ENCODE data around the gene TOMM20L. TPM values are rescaled to one million over a fixed set of nuclear protein-coding genes. Genes with fewer than 3 reads are reported as not detected.
"Not testable (repeated sequence)": the region's sequence is repeated elsewhere in the genome, so short reads cannot be mapped to it uniquely, and the experiment has no call there.

TOMM20L gene
- not detected for total RNA-seq

GRCh38 chr14:58395812-58396788, at the start of gene TOMM20L:
Gene TOMM20L, plus strand, starts transcription at chr14:58395930. Its CDS starts 28 bp downstream, at chr14:58395958.
- Histone ChIP-seq H3K27ac (peak within 1 kb of the TSS; percentile 81), H3K9me3 (no peaks in the 10 kb centered on the region), H3K27me3 (no peaks in the 10 kb centered on the region), H3K4me1 (peaks cover 14% of the 10 kb centered on the region), H3K4me3 (peak within 1 kb of the TSS; percentile 60 to 65), H3K36me3 (no peaks in the 10 kb centered on the region)
- intact Hi-C loops (cut with DNase I): loop anchor here (10.0 kb wide), 1 partner anchor 301 kb away; no protein-coding TSS in a partner anchor
- TF ChIP-seq CTCF (IDR thresholded peaks at IDR 0.05): peak; percentile 53 to 96 (median 77)
- TF ChIP-seq POLR2AphosphoS5 (IDR thresholded peaks at IDR 0.05; ENCODE audit: insufficient read depth in 1 of 2, low read depth in 1 of 2): peak in 1 of 2 donors; percentile 28
- TF ChIP-seq POLR2A (IDR thresholded peaks at IDR 0.05): no peak
- DNase-seq (ENCODE audit: extremely low spot score in 2 of 2): no peak

GRCh38 chr14:58353516-58354299, 42.0 kb upstream of the TOMM20L start:
- H3K9me3 ChIP-seq: no peaks in the 10 kb centered on the region
- peaks cover 0 to 25% of the 10 kb centered on the region in 2 donors for H3K36me3 ChIP-seq
- no peak for TF ChIP-seq POLR2A (IDR thresholded peaks at IDR 0.05)
- TF ChIP-seq CTCF (IDR thresholded peaks at IDR 0.05): no peak
- TF ChIP-seq POLR2AphosphoS5 (IDR thresholded peaks at IDR 0.05; ENCODE audit: insufficient read depth in 1 of 2, low read depth in 1 of 2): no peak
- DNase-seq (ENCODE audit: extremely low spot score in 2 of 2): no peak
- H3K27me3 ChIP-seq: no peaks in the 10 kb centered on the region
- peak overlapping the region; percentile 4 for H3K27ac ChIP-seq
- peak overlapping the region in 1 of 2 donors; percentile 3 for H3K4me3 ChIP-seq
- intact Hi-C loops (cut with DNase I): no loop called here
- peaks cover 17% of the 10 kb centered on the region for H3K4me1 ChIP-seq

DNA sequence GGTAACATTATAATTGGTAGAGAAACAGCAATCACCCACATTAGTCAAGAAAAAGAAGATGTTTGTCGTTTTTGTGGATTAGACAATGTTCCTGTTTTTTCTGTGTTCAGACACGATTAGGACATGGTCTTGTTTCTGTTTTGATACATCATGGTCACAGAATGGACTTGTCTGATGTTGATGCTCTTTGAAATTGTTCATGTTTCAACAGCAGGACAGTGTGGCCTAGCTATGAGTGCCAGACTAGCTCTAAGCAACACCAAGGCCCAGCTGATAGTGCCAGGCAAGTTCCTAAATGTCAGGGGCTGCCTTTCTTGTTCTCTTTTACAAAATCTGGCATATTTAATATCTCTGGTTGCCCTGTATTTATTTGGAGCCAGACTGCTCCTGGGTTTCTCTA, 40.9 kb upstream of the TOMM20L start:
- intact Hi-C loops (cut with DNase I): no loop called here
- H3K36me3 ChIP-seq: peaks cover 0 to 20% of the 10 kb centered on the region in 2 donors
- no peak overlapping the region for H3K27ac ChIP-seq
- peaks cover 17% of the 10 kb centered on the region for H3K4me1 ChIP-seq
- no peak for DNase-seq (ENCODE audit: extremely low spot score in 2 of 2)
- TF ChIP-seq POLR2A (IDR thresholded peaks at IDR 0.05) (no peak), POLR2AphosphoS5 (IDR thresholded peaks at IDR 0.05; ENCODE audit: insufficient read depth in 1 of 2, low read depth in 1 of 2) (no peak), CTCF (IDR thresholded peaks at IDR 0.05) (no peak)
- no peaks in the 10 kb centered on the region for H3K27me3 ChIP-seq
- H3K9me3 ChIP-seq: no peaks in the 10 kb centered on the region
- no peak overlapping the region for H3K4me3 ChIP-seq

DNA sequence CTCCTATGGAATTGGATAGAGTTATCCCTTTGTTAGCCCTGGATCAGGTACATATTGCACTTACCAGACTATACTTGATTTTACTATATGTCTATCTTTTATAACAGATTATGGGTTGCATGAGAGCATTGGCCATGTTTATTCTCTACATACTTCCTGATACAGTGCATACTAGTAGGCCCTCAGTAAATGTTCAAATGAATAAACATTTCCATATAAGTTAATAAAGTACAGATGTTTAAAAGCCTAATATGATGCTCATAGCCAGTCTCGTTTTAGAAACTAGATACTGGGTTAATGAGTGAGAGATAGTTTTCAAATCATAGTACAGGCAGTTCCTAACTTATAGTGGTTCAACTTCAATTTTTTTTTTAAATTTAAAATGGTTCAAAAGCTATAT, 39.5 kb upstream of the TOMM20L start:
- no peak overlapping the region for H3K27ac ChIP-seq
- H3K4me1 ChIP-seq: peaks cover 17% of the 10 kb centered on the region
- no peak overlapping the region for H3K4me3 ChIP-seq
- H3K9me3 ChIP-seq: no peaks in the 10 kb centered on the region
- peaks cover 0 to 25% of the 10 kb centered on the region in 2 donors for H3K36me3 ChIP-seq
- TF ChIP-seq CTCF (IDR thresholded peaks at IDR 0.05) (no peak), POLR2AphosphoS5 (IDR thresholded peaks at IDR 0.05; ENCODE audit: insufficient read depth in 1 of 2, low read depth in 1 of 2) (no peak), POLR2A (IDR thresholded peaks at IDR 0.05) (no peak)
- intact Hi-C loops (cut with DNase I): no loop called here
- no peak for DNase-seq (ENCODE audit: extremely low spot score in 2 of 2)
- H3K27me3 ChIP-seq: no peaks in the 10 kb centered on the region

- intact Hi-C loops (cut with DNase I); H3K9me3 ChIP-seq; H3K4me1 ChIP-seq; DNase-seq (ENCODE audit: extremely low spot score in 2 of 2); H3K4me3 ChIP-seq; H3K27ac ChIP-seq; H3K27me3 ChIP-seq: not testable (repeated sequence)
- H3K36me3 ChIP-seq: peaks cover 0 to 51% of the 10 kb centered on the region in 2 donors
These were observed 33.5 kb upstream of the TOMM20L start for GRCh38 chr14:58362272-58362671.
